Immature natural killer cell (primary cell): ENCODE measurements around the gene NR4A3. TPM values are rescaled to one million over a fixed set of nuclear protein-coding genes. Genes with fewer than 3 reads are reported as not detected.
"Not testable (repeated sequence)": the region's sequence is repeated elsewhere in the genome, so short reads cannot be mapped to it uniquely, and the experiment has no call there.

ENCODE experiments used
- DNase-seq, 3 donors: peaks; one replicate each; pipeline ENCODE4 v3.0.0; 2022; ENCODE audit warnings: mixed read lengths in 1 of 3
- H3K27ac Mint-ChIP-seq, 6 donors: one replicate each; pipeline ENCODE4 v1.8.0; 2020; ENCODE audit warnings: mixed read lengths in 6 of 6, mild to moderate bottlenecking in 5 of 6, inconsistent platforms in 4 of 6, moderate library complexity in 3 of 6
- H3K27me3 Mint-ChIP-seq, 3 donors: one replicate each; pipeline ENCODE4 v1.8.0; 2020 to 2021; ENCODE audit warnings: low read depth in 3 of 3, mild to moderate bottlenecking in 3 of 3, mixed read lengths in 3 of 3, moderate library complexity in 3 of 3, inconsistent platforms in 1 of 3
- H3K36me3 Mint-ChIP-seq, 3 donors: one replicate each; pipeline ENCODE4 v1.8.0; 2020; ENCODE audit warnings: mixed read lengths in 3 of 3, inconsistent platforms in 2 of 3, mild to moderate bottlenecking in 2 of 3
- H3K4me1 Mint-ChIP-seq, 2 donors: one replicate each; pipeline ENCODE4 v1.8.0; 2020; ENCODE audit warnings: inconsistent platforms in 2 of 2, mild to moderate bottlenecking in 2 of 2, mixed read lengths in 2 of 2, moderate library complexity in 1 of 2
- H3K4me3 Mint-ChIP-seq, 5 donors: one replicate each; pipeline ENCODE4 v1.8.0; 2020; ENCODE audit warnings: mild to moderate bottlenecking in 5 of 5, mixed read lengths in 5 of 5, inconsistent platforms in 3 of 5, moderate library complexity in 3 of 5
- H3K9me3 Mint-ChIP-seq, 6 donors: one replicate each; pipeline ENCODE4 v1.8.0; 2020; ENCODE audit warnings: mild to moderate bottlenecking in 6 of 6, mixed read lengths in 6 of 6, inconsistent platforms in 4 of 6, moderate library complexity in 3 of 6
- polyA plus RNA-seq, 3 donors: library from polyadenylated mRNA; unstranded; fragments of 300-500 nt; fragmentation: Illumina TruSeq; gene quantifications; one replicate each; pipeline ENCODE4 v1.2.3, GENCODE V29; 2021

The NR4A3 gene
- polyA plus RNA-seq, 3 donors from 2014 or later, result 0.83 to 1.1 (median 0.88) TPM

DNA sequence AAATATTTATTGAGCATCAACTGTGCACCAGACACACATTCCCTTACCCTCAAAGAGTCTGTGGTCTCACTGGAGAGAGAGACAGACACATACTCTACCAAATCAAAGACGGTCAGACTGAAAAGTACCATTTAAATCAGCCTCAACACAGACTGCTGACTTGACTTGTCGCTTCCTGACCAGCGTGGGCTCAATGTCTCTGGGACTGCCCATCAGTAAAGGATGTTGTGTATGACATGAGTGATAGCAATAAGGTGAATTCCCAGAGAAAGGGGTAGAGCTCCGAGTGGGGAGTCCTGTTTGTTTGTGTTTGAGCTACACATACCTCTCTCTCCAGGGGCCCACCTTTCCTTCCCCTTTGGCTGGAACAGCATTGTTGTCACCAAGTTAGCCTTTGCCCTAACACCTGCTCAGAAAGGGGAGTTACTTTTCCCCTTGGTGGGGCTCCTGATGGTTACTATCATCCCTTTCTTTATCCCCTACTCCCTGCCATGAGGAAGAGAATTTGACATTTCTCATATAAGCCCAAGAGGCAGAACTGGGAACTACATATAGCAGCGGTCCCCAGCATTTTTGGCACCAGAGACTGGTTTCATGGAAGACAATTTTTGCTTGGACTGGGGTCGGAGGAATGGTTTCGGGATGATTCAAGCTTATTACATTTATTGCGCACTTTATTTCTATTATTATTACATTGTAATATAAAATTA, 33.9 kb downstream of the NR4A3 start:
- H3K36me3 Mint-ChIP-seq, result peaks cover 0 to 3% (median 0%) of the 10 kb centered on the region in 3 donors
- peak in 1 of 3 donors; percentile 15 for DNase-seq
- H3K4me1 Mint-ChIP-seq, result peaks cover 24 to 35% of the 10 kb centered on the region in 2 donors
- no peak overlapping the region for H3K4me3 Mint-ChIP-seq
- H3K27me3 Mint-ChIP-seq, result peaks cover 2 to 6% (median 5%) of the 10 kb centered on the region in 3 donors
- no peaks in the 10 kb centered on the region for H3K9me3 Mint-ChIP-seq
- H3K27ac Mint-ChIP-seq, result peak overlapping the region in 3 of 6 donors; percentile 14 to 74 (median 60)

DNA sequence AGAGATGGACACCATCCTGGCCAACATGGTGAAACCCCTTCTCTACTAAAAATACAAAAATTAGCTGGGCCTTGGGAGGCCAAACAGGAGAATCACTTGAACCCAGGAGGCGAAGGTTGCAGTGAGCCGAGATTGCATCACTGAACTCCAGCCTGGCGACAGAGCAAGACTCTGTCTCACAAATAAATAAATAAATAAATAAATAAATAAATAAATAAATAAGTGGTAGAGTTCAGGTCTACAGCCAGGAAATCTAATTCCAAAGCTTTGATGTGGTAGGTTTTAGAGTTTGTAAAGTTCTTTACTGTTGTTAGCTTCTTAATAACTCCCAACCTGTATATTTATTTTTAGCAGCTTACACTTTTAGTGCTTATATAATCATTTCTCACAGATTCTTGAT, 35.9 kb downstream of the NR4A3 start:
- H3K27me3 Mint-ChIP-seq, H3K36me3 Mint-ChIP-seq, H3K9me3 Mint-ChIP-seq, DNase-seq, H3K27ac Mint-ChIP-seq, H3K4me3 Mint-ChIP-seq: not testable (repeated sequence)
- peaks cover 5 to 15% of the 10 kb centered on the region in 2 donors for H3K4me1 Mint-ChIP-seq

DNA sequence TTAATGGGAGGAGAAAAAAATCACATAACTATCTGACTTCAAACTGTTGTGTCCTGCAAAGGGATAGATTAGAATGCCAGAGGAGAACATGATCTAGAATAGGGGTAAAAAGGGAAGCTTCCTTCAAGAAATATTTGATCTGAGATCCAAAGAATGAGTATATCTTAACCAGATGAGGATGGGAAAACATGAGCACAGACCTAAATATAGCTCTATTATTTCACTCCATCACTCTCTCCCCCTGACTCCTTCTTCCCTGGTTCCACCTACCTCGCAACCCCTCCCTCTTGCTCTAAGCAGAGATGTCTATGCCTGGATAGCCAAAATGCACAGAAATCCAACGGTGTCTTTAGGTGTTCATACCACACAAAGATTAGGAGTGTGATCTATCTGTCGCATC, 36.4 kb downstream of the NR4A3 start:
- no peak overlapping the region for H3K27ac Mint-ChIP-seq
- no peak for DNase-seq
- peaks cover 0 to 5% (median 2%) of the 10 kb centered on the region in 3 donors for H3K27me3 Mint-ChIP-seq
- no peak overlapping the region for H3K4me3 Mint-ChIP-seq
- H3K36me3 Mint-ChIP-seq, result no peaks in the 10 kb centered on the region
- peaks cover 0 to 10% of the 10 kb centered on the region in 2 donors for H3K4me1 Mint-ChIP-seq
- H3K9me3 Mint-ChIP-seq, result no peaks in the 10 kb centered on the region

DNA sequence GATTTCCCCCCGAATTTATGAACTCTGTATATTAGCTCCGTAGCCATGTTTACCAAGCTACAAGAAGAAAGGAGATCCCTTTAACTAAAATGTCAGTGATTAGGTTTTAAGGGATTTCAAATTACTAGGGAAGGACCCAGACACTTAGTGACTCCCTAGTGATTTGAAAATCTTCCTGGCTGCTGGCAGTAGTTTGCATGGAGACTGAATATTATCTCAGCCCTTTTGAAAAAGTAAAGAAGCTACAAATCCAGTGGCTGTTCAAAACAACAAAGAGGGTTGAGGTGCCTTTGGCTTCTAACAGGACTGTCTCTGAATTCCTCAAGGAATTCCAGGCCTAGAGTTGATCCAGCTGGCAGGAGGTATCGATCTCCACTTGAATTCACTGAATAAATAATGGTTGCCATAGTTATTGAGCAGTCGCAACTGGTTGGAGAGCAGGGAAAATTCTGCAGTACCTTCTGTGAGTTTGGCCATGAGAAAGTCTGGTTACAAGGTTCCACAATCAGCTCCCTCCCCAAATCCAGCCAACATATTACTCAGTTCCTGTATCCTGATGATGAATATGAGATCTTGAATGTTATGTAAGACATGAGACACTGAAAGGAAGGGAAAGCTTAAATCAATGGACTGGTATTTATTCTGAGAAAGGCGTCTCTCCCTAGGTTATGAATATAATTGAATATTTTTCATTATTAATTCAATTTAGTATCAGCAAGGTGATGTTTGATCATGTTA, 37.7 kb downstream of the NR4A3 start:
- Mint-ChIP-seq H3K4me1 (peaks cover 0 to 10% of the 10 kb centered on the region in 2 donors), H3K27ac (no peak overlapping the region), H3K9me3 (no peaks in the 10 kb centered on the region), H3K4me3 (no peak overlapping the region), H3K27me3 (peaks cover 0 to 5% (median 4%) of the 10 kb centered on the region in 3 donors), H3K36me3 (no peaks in the 10 kb centered on the region)
- DNase-seq, result no peak

DNA sequence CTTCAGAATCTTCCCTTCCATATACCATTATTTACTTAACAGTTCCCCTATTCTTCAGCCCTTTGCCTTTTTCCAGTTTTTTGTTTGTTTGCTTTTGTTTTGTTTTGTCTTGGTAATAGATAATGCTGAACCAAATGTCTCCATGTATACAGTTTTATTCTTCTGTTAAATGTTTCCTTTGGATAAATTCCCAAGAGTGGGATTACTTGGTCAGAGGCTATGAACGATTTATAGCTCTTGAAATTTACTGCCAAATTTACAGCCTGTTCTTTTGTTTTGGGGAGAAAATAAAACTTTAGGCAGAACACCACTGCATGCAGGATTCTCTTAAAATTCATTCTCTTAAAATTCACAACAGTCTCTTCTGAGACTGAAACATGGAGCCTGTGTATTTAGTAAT, 38.6 kb downstream of the NR4A3 start:
- Mint-ChIP-seq H3K27ac (no peak overlapping the region), H3K4me3 (no peak overlapping the region), H3K9me3 (no peaks in the 10 kb centered on the region), H3K27me3 (peaks cover 0 to 5% (median 4%) of the 10 kb centered on the region in 3 donors), H3K4me1 (peaks cover 0 to 6% of the 10 kb centered on the region in 2 donors), H3K36me3 (no peaks in the 10 kb centered on the region)
- no peak for DNase-seq

DNA sequence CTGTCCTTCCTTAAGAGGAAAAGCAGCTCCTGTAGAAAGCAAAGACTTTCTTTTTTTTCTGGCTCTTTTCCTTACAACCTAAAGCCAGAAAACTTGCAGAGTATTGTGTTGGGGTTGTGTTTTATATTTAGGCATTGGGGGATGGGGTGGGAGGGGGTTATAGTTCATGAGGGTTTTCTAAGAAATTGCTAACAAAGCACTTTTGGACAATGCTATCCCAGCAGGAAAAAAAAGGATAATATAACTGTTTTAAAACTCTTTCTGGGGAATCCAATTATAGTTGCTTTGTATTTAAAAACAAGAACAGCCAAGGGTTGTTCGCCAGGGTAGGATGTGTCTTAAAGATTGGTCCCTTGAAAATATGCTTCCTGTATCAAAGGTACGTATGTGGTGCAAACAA, 42.3 kb downstream of the NR4A3 start:
- no peak overlapping the region for H3K27ac Mint-ChIP-seq
- no peak overlapping the region for H3K4me3 Mint-ChIP-seq
- H3K4me1 Mint-ChIP-seq, result peaks cover 2 to 16% of the 10 kb centered on the region in 2 donors
- H3K27me3 Mint-ChIP-seq, result peaks cover 0 to 4% (median 0%) of the 10 kb centered on the region in 3 donors
- no peaks in the 10 kb centered on the region for H3K36me3 Mint-ChIP-seq
- no peaks in the 10 kb centered on the region for H3K9me3 Mint-ChIP-seq
- DNase-seq, result no peak

DNA sequence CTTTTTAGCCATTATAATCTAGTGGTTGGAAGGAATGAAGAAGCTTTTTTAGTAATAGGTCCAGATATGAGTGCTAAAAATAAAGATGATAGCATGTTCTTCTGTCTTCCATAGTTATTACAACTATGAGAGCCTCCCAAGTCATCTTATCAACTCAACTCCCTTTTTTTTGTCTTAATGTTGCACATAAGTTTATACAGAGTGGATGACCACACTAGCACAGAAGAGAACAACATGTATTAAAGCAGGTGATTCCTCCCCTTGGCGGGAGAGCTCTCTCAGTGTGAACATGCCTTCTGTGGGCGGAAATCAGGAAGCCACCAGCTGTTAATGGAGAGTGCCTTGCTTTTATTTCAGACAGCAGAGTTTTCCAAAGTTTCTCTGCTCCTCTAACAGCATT, 44.7 kb downstream of the NR4A3 start:
- Mint-ChIP-seq H3K9me3 (no peaks in the 10 kb centered on the region), H3K4me3 (no peak overlapping the region), H3K27ac (no peak overlapping the region), H3K27me3 (peaks cover 0 to 2% (median 2%) of the 10 kb centered on the region in 3 donors), H3K4me1 (peaks cover 2 to 16% of the 10 kb centered on the region in 2 donors), H3K36me3 (no peaks in the 10 kb centered on the region)
- no peak for DNase-seq

DNA sequence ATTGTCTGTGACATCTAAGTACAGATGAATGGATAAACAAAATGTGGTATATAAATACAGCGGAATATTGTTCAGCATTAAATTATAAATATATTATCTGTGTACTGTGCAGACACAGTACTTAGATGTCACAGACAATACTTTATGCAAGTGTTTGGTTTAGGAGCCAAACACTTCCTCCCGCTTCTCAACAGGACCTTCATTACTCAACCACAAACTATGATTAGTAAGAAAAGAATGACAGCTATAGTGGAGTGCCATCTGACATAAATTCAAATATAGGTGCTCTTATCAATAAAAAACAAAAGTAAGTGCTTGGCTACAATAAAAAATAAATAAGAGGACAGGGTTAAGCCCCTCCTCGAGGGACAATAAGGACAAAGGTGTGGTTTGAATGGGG, 45.9 kb downstream of the NR4A3 start:
- Mint-ChIP-seq H3K4me1 (peaks cover 2 to 16% of the 10 kb centered on the region in 2 donors), H3K9me3 (no peaks in the 10 kb centered on the region), H3K4me3 (no peak overlapping the region), H3K36me3 (no peaks in the 10 kb centered on the region), H3K27me3 (peaks cover 0 to 2% (median 2%) of the 10 kb centered on the region in 3 donors), H3K27ac (peak overlapping the region in 1 of 6 donors; percentile 64)
- DNase-seq, result no peak

DNA sequence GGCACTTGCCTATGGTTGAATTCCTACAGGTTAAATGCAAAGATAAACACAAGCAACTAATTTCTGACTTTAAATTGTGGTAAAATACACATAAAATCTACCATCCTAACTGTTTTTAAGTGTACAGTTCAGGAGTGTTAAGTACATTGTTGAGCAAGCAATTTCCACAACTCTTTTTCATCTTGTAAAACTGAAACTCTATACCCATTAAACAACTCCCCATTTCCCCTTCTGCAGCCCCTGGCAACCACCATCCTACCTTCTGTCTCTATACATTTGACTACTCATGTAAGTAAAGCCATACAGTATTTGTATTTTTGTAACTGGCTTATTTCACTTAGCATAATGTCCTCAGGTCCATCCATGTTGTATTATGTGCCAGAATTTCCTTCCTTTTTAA, 46.3 kb downstream of the NR4A3 start:
- no peaks in the 10 kb centered on the region for H3K9me3 Mint-ChIP-seq
- peak overlapping the region in 1 of 6 donors; percentile 45 for H3K27ac Mint-ChIP-seq
- no peak overlapping the region for H3K4me3 Mint-ChIP-seq
- H3K27me3 Mint-ChIP-seq, result peaks cover 0 to 2% (median 2%) of the 10 kb centered on the region in 3 donors
- H3K36me3 Mint-ChIP-seq, result no peaks in the 10 kb centered on the region
- H3K4me1 Mint-ChIP-seq, result peaks cover 2 to 16% of the 10 kb centered on the region in 2 donors
- DNase-seq, result no peak

DNA sequence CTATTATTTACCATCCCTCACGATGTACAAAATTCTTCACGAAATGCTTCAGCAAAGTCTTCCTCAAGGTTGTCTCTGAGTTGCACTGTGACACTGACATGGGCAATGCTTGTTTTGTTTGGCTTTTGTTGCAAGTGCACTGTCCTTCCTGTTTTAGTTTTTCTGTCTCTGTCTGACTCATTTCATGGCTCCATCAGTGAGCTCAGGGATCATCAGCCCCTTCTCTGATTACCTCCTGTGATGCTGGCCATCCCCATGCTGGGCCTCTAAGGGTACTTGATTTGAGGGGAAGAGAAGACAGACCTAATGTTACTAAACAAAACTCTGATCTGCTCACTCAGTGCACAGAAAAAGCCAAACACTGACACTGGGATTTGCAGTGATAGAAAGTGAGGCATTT, 47.2 kb downstream of the NR4A3 start:
- H3K9me3 Mint-ChIP-seq, result no peaks in the 10 kb centered on the region
- peak overlapping the region in 2 of 6 donors; percentile 14 to 57 for H3K27ac Mint-ChIP-seq
- DNase-seq, result no peak
- H3K36me3 Mint-ChIP-seq, result no peaks in the 10 kb centered on the region
- peaks cover 0 to 2% (median 0%) of the 10 kb centered on the region in 3 donors for H3K27me3 Mint-ChIP-seq
- H3K4me1 Mint-ChIP-seq, result peaks cover 2 to 16% of the 10 kb centered on the region in 2 donors
- H3K4me3 Mint-ChIP-seq, result no peak overlapping the region

DNA sequence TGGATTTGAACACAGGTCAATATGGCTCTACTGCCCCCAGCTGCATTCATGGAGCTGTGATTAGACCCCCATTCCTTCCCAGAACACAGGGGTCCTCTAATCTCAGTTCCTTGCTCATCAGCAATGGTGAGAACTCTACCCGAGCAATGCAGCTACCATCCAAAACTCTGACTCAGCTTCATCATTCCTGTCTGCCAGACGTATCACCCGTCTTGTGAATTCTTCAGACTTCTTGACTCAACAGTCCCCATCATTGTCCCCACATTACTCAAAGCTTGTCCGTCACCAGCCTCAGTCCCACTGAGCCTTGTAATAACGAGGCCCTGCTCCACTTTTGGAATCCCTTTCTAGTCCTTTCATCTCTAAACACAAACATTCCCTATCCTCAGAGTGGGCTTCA, 48.4 kb downstream of the NR4A3 start:
- no peak for DNase-seq

DNA sequence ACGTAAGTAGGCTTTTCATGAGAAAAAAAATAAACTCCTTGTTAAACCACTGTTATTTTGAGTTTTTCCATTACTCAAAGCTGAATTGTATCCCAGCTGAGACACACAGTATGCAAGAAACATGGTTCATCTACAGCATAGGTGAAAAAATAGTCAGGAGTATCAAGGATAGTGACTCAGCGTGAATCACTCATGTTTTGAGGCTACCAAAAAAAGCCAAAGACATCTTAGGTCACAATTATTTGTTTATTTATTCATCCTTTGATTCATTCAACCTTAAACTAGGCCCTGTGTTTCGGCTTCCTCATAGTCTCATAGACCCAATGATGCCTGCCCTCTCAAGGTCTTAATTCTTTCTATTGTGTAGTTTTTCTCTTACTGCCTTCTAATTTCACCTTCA, 51.8 kb downstream of the NR4A3 start:
- Mint-ChIP-seq H3K9me3 (no peaks in the 10 kb centered on the region), H3K4me3 (no peak overlapping the region), H3K4me1 (peaks cover 0 to under 1% of the 10 kb centered on the region in 2 donors), H3K27ac (no peak overlapping the region), H3K27me3 (peaks cover 0 to 2% (median 0%) of the 10 kb centered on the region in 3 donors), H3K36me3 (no peaks in the 10 kb centered on the region)
- no peak for DNase-seq

More for the DNA sequence above, 48.4 kb downstream of the NR4A3 start:
- H3K4me3 Mint-ChIP-seq, result no peak overlapping the region
- H3K4me1 Mint-ChIP-seq, result peaks cover 2 to 16% of the 10 kb centered on the region in 2 donors
- no peak overlapping the region for H3K27ac Mint-ChIP-seq
- no peaks in the 10 kb centered on the region for H3K36me3 Mint-ChIP-seq
- peaks cover 0 to 2% (median 0%) of the 10 kb centered on the region in 3 donors for H3K27me3 Mint-ChIP-seq
- H3K9me3 Mint-ChIP-seq, result no peaks in the 10 kb centered on the region

DNA sequence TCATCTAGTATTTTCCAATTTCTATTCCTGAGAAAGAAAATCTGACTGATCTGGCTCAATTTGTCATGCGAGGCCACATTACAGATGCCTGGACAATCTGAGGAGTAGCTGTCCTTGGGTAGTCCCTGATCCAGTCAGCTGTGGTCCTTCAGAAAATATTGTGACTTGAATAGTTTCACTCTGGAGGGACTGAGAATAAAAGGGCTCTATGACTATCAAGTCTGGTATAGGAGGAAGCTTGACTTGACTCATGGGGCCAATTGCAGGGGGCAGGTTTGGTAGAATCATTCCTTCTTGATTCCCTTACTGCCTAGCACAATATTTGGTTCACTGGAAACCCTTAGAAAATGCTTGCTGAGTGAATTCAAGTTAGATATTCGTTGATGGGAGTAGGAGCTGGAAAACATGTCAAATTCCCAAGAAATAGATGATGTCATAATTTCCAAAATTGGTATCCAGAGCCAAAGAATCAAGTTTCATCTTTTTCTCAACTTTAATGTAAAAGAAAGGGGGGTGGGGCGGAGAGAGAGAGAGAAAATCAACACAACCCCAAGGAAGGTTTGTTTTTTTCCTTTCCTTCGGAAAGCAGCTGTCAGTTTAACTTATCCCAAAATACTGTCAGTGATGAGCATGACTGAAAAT, 52.4 kb downstream of the NR4A3 start:
- no peak overlapping the region for H3K27ac Mint-ChIP-seq
- DNase-seq, result no peak
- no peaks in the 10 kb centered on the region for H3K9me3 Mint-ChIP-seq
- no peaks in the 10 kb centered on the region for H3K4me1 Mint-ChIP-seq
- H3K4me3 Mint-ChIP-seq, result no peak overlapping the region
- no peaks in the 10 kb centered on the region for H3K36me3 Mint-ChIP-seq
- peaks cover 0 to 2% (median 0%) of the 10 kb centered on the region in 3 donors for H3K27me3 Mint-ChIP-seq

DNA sequence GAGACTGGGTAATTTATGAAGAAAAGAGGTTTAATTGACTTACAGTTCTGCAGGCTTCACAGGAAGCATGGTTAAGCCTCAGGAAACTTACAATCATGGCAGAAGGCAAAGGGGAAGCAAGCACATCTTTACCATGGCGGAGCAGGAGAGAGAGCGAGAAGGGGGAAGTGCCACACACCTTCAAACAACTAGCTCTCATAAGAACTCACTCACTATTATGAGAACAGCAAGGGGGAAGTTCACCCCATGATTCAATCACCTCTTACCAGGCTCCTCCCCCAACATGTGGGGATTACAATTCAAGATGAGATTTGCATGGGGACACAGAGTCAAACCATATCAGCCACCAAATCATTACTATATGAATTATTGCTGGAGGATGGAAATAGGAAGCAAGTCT, 54.5 kb downstream of the NR4A3 start:
- H3K27ac Mint-ChIP-seq, result no peak overlapping the region
- H3K9me3 Mint-ChIP-seq, result no peaks in the 10 kb centered on the region
- no peak overlapping the region for H3K4me3 Mint-ChIP-seq
- no peak for DNase-seq
- no peaks in the 10 kb centered on the region for H3K27me3 Mint-ChIP-seq
- no peaks in the 10 kb centered on the region for H3K4me1 Mint-ChIP-seq
- no peaks in the 10 kb centered on the region for H3K36me3 Mint-ChIP-seq
